Renal cortex interstitium (tissue), 11 donors: Measurements from ENCODE around the gene CHN1. TPM values are rescaled to one million over a fixed set of nuclear protein-coding genes. Genes with fewer than 3 reads are reported as not detected.

ENCODE experiments used
- DNase-seq, 11 donors: peaks; one replicate each; pipeline ENCODE4 v3.0.0-alpha.2; 2013; ENCODE audit warnings: low read depth in 9 of 11, low spot score in 4 of 11; ENCODE audit errors: extremely low read depth in 1 of 11
- polyA plus RNA-seq, 3 donors: library from polyadenylated mRNA; unstranded; fragments of 120-200 nt; gene quantifications; one replicate each; pipeline ENCODE4 v1.2.1, GENCODE V29; 2013; ENCODE audit not compliant: insufficient read length in 3 of 3

The CHN1 gene
- polyA plus RNA-seq, 3 donors = 24.2 to 40.3 (median 28.9) TPM

GRCh38 chr2:174856447-174856846 lies 148.7 kb downstream of the CHN1 start:
- no peak for DNase-seq

DNA sequence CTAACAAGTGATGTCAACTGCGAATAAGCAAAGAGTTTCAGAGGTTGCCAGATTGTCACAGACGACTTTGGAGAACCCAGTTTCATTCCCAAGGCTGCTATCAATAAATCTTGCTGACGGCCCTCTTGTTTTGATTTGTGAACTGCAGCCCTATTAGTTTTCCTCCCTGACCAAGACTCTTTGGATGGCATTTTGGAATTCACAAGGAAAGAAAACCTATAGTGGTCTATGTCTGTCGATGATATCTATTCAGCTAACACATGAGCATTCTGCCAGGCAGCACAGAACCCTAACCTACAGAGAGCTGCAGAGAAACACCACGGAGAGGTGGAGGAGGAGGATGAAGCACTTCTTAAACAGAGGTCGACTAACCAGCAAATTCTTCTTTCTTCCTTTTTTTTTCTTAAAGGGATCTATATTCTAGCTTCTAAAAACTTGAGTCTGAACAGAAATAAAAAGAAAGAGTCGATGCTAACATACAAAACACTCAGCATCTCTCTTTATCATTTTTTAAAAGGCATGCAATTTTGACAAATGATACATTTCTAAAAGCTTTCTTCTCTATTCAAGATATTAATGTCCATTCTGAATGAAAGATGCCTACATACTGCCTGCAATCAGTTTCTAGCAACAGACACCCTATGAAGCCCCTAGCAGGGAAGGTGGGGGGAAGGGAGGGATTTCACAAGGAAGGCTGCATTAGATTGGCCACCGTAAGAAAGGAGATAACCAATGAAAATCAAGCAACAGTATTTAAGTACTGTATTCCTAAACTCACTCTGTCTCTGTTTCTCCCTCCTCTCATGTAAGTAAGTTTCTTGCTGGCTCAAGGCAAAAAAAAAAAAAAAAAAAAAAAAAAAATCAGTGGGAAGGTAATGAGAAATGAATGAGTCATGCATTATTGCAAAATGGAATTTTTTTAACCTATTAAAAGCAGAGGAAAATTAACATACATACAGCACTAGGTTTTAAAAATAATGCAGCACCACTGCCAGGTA lies 157.9 kb downstream of the CHN1 start:
- peak in 6 of 11 donors; percentile 47 to 66 (median 56) for DNase-seq

DNA sequence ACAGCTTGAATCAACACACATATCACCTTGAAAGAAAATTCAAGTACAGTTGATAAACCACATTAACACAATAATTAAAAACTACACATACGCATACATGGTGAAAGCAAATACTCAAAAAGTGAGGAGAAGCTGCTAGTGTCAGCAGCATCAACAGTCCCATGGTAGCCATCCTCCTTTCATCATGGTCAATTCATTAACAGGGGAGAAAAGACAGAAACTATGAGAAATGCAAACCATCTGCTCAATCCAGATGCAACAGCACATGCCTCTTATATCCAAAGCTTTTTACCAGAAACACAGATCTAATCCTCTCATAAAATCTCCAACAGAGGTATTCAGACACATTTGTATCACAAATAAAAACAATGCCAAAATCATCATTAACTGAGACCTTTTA lies 159.0 kb downstream of the CHN1 start:
- DNase-seq = no peak

- DNase-seq = no peak
Observed at GRCh38 chr2:174844295-174844708, 160.9 kb downstream of the CHN1 start.

- no peak for DNase-seq
Observed at GRCh38 chr2:174842496-174842895, 162.7 kb downstream of the CHN1 start.

- no peak for DNase-seq
Observed at GRCh38 chr2:174841936-174842335, 163.2 kb downstream of the CHN1 start.

- no peak for DNase-seq
Observed at GRCh38 chr2:174841350-174841749, 163.8 kb downstream of the CHN1 start.

- DNase-seq = no peak
Observed at GRCh38 chr2:174840436-174840835, 164.7 kb downstream of the CHN1 start.

DNA sequence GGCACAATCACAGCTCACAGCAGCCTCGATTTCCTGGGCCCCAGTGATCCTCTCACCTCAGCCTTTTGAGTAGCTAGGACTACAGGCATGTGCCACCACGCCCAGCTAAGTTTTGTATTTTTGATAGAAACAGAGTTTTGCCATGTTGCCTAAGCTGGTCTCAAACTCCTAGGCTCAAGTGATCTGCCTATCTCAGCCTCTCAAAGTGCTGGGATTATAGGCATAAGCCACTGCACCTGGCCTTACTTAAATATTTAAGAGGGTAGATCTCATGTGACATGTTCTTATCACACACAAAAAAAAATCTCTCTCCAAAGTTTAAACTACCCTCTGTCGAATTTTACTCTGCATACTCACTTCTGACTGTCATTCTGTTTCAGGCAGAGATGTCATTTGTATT lies 165.5 kb downstream of the CHN1 start:
- DNase-seq = no peak

- no peak for DNase-seq
Observed at GRCh38 chr2:174836995-174837390, 168.2 kb downstream of the CHN1 start.

GRCh38 chr2:174836377-174836994 lies 168.7 kb downstream of the CHN1 start:
- no peak for DNase-seq

DNA sequence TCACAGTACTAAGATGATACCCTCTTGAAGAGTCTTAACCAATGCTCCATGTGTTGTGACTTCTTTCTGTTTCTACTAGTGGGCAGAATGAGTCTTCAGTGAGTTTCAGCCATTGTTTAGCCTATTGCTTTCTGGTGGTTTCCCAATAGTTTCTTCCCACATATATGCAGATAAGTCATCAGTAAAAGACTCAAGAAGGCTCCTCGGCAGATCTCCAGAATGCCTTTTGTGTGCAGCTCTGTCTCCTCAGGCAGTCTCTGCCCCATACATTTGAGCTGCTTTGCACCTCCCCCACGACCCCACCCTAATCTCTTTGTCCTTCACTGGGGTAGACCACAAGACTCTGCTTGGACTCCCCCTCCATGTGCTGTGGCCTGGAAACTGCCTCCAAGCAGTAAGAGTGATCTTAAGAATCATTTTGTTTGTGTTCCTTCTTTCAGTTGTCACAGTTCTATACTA lies 169.4 kb downstream of the CHN1 start:
- no peak for DNase-seq

GRCh38 chr2:174833737-174834136 lies 171.4 kb downstream of the CHN1 start:
- no peak for DNase-seq

DNA sequence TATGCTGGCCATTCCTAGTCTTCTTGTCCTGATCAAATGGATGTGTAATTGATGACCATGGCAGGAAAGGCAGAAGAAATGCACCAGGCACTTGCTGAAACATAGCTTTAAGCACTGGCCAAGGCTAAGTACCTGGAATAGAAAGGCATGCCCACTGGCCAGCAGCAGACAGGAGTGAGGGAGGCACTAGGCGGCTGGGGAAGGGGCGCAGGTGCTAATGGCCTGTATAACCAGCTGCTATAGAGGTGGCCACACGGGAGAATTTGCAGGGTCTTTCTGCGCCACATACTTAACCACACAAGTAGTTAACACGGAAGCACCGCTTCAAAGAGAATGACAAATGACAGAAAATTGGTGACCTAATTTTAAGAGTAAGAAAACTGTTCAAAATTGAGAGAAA lies 174.6 kb downstream of the CHN1 start:
- no peak for DNase-seq

- DNase-seq = no peak
Observed at GRCh38 chr2:174829550-174829949, 175.6 kb downstream of the CHN1 start.

DNA sequence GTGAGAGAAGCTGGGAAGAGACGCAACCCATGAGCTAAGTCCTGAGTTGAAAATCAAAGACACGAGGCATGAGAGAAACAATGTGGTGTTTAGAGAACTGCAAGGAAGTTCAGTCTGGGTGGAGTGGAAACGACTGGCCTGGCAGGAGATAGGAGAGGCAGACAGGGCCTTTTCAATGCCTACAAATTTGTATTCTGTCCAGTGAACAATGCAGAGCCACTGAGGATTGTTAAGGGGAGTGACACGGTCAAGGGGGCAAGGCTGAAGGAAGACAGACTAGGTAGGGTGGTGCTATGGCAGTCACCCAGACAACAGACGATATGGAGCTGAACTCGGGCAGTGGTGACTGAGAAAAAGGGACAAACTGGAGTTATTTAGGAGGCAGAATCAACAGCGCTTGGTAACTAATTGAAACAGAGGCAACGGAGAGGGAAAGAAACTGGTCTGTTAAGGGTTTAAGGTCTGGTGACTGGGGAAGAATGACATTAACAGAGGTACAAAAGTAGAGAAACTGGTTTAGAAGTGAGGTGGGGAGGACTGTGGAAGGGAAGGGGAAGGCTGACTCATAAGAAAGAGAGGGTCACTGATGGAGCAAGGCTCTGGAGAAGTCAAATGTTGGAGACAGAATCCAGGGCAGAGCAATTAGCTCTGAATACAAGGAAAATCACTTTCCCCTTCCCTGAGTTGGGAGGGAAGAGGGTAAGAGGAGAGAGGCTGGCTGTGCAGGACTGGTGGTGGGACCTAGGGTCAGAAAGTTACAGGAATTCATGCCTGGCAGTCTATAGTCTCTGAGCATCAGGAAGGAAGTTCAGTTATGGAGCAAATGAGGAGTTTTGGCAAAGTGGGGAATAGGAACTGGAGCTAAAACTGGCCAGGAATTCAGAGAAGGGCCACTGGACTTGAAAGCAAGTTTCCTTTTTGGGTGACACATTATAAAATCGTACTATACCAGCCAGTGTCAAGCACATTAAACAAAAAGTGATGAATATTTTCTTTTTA lies 177.5 kb downstream of the CHN1 start:
- peak in 6 of 11 donors; percentile 23 to 54 (median 43) for DNase-seq

GRCh38 chr2:174826051-174826450 lies 179.1 kb downstream of the CHN1 start:
- DNase-seq = peak in 2 of 11 donors; percentile 43 to 49

GRCh38 chr2:174824068-174824467 lies 181.1 kb downstream of the CHN1 start:
- no peak for DNase-seq

GRCh38 chr2:174821628-174822027 lies 183.6 kb downstream of the CHN1 start:
- DNase-seq = no peak
